Astrocyte (in vitro differentiated cells and primary cell): Measurements from ENCODE around the gene ATXN2L. TPM values are rescaled to one million over a fixed set of nuclear protein-coding genes. Genes with fewer than 3 reads are reported as not detected.

Experiments
- DNase-seq: peaks from one replicate; pipeline ENCODE4 v3.0.0-alpha.2; 2010; ENCODE audit warnings: low read depth
- FAIRE-seq: peaks from 2 replicates; lab custom pipeline; 2011; peaks lifted over from hg19 to GRCh38; lab: Jason Lieb, UNC
- H2AFZ ChIP-seq: 2 replicates; pipeline ENCODE4 v1.6.0; 2012; ENCODE audit warnings: low read depth, low read length, inconsistent platforms
- H3K27ac ChIP-seq: 2 replicates; pipeline ENCODE4 v1.5.1; 2011; ENCODE audit warnings: low read depth, low read length, inconsistent platforms
- H3K27me3 ChIP-seq: 2 replicates; pipeline ENCODE4 v1.6.0; 2011; ENCODE audit warnings: low read length, inconsistent platforms; ENCODE audit not compliant: insufficient read depth
- H3K36me3 ChIP-seq: 2 replicates; pipeline ENCODE4 v1.5.1; 2011; ENCODE audit warnings: low read length, inconsistent platforms; ENCODE audit not compliant: insufficient read depth
- H3K4me1 ChIP-seq: 2 replicates; pipeline ENCODE4 v1.5.1; 2011; ENCODE audit warnings: low read length, inconsistent platforms; ENCODE audit not compliant: insufficient read depth
- H3K4me2 ChIP-seq: 2 replicates; pipeline ENCODE4 v1.6.0; 2012; ENCODE audit warnings: low read length, inconsistent platforms
- H3K4me3 ChIP-seq: 2 replicates; pipeline ENCODE4 v1.5.1; 2011; ENCODE audit warnings: low read depth, mild to moderate bottlenecking, low read length, inconsistent platforms; ENCODE audit not compliant: insufficient read depth
- H3K79me2 ChIP-seq: 2 replicates; pipeline ENCODE4 v1.6.0; 2012; ENCODE audit warnings: mild to moderate bottlenecking, low read length, inconsistent platforms; ENCODE audit not compliant: insufficient read depth
- H3K9ac ChIP-seq: 2 replicates; pipeline ENCODE4 v1.6.0; 2012; ENCODE audit warnings: mild to moderate bottlenecking, low read length, inconsistent platforms
- H3K9me3 ChIP-seq: 2 replicates; pipeline ENCODE4 v1.5.1; 2012; ENCODE audit warnings: low read depth, mild to moderate bottlenecking, low read length, inconsistent platforms; ENCODE audit not compliant: insufficient read depth
- H4K20me1 ChIP-seq: 2 replicates; pipeline ENCODE4 v1.6.0; 2012; ENCODE audit warnings: low read length, inconsistent platforms; ENCODE audit not compliant: insufficient read depth
- H3K27ac Mint-ChIP-seq: one replicate; pipeline ENCODE4 v1.8.0; 2021; ENCODE audit warnings: mild to moderate bottlenecking, mixed read lengths; ENCODE audit not compliant: unreplicated experiment
- H3K27me3 Mint-ChIP-seq: one replicate; pipeline ENCODE4 v1.8.0; 2021; ENCODE audit warnings: low read depth, mixed read lengths; ENCODE audit not compliant: unreplicated experiment
- H3K36me3 Mint-ChIP-seq: one replicate; pipeline ENCODE4 v1.8.0; 2021; ENCODE audit warnings: low read depth, mixed read lengths; ENCODE audit not compliant: unreplicated experiment
- H3K4me1 Mint-ChIP-seq: one replicate; pipeline ENCODE4 v1.8.0; 2021; ENCODE audit warnings: low read depth, mixed read lengths; ENCODE audit not compliant: unreplicated experiment
- H3K4me3 Mint-ChIP-seq: one replicate; pipeline ENCODE4 v1.8.0; 2021; ENCODE audit warnings: mild to moderate bottlenecking, moderate library complexity, mixed read lengths; ENCODE audit not compliant: unreplicated experiment
- H3K9me3 Mint-ChIP-seq: one replicate; pipeline ENCODE4 v1.8.0; 2021; ENCODE audit warnings: mild to moderate bottlenecking, mixed read lengths; ENCODE audit not compliant: unreplicated experiment
- EZH2 ChIP-seq: IDR thresholded peaks from 2 replicates; pipeline ENCODE4 v1.6.1; 2012; ENCODE audit warnings: mild to moderate bottlenecking, low read length, inconsistent platforms; ENCODE audit not compliant: insufficient read depth
- total RNA-seq: library from RNA; stranded (reverse); gene quantifications from 2 replicates; pipeline ENCODE4 v1.2.1, GENCODE V29; 2021
- TF ChIP-seq, protein P1 (sequence below): IDR thresholded peaks from 2 replicates; pipeline ENCODE4 v1.5.1; 2011; ENCODE audit warnings: low read depth, mild to moderate bottlenecking, inconsistent platforms, low read length, moderate library complexity; ENCODE audit not compliant: insufficient read depth

The ATXN2L gene
- total RNA-seq, 1 donor from 2014 or later, result 191 TPM

DNA sequence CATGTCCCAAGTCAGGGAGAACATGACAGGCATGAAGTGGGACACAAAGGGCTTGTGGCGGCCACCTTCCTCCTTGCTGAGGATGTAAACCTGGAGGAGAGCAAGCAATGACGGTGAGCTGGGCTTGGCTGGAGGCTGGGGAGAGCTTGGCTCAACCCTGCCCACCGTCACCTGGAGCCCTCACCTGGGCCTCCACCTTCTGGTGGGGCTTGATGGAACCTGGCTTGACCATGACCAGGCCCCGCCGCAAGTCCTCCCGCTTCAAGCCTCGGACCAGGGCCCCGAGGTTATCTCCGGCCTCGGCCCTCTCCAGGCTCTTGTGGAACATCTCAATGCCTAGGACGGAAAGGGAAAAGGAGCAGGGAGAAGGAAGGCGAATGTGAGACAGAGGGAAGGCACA, 21.0 kb downstream of the ATXN2L start:
- no peak for DNase-seq
- Histone ChIP-seq H3K4me1 (peaks cover 12% of the 10 kb centered on the region), H2AFZ (no peak overlapping the region), H3K27me3 (no peaks in the 10 kb centered on the region), H3K9ac (no peak overlapping the region), H3K36me3 (peaks cover 24% of the 10 kb centered on the region), H3K79me2 (peaks cover 41% of the 10 kb centered on the region), H4K20me1 (peaks cover 18% of the 10 kb centered on the region), H3K4me2 (no peak overlapping the region), H3K27ac (no peak overlapping the region), H3K4me3 (no peak overlapping the region), H3K9me3 (no peaks in the 10 kb centered on the region)
- Mint-ChIP-seq H3K4me1 (peaks cover 9% of the 10 kb centered on the region), H3K9me3 (no peaks in the 10 kb centered on the region), H3K4me3 (no peak overlapping the region), H3K27me3 (no peaks in the 10 kb centered on the region), H3K36me3 (peaks cover 6% of the 10 kb centered on the region), H3K27ac (no peak overlapping the region)
- no peak for FAIRE-seq
- TF ChIP-seq, protein P1, sequence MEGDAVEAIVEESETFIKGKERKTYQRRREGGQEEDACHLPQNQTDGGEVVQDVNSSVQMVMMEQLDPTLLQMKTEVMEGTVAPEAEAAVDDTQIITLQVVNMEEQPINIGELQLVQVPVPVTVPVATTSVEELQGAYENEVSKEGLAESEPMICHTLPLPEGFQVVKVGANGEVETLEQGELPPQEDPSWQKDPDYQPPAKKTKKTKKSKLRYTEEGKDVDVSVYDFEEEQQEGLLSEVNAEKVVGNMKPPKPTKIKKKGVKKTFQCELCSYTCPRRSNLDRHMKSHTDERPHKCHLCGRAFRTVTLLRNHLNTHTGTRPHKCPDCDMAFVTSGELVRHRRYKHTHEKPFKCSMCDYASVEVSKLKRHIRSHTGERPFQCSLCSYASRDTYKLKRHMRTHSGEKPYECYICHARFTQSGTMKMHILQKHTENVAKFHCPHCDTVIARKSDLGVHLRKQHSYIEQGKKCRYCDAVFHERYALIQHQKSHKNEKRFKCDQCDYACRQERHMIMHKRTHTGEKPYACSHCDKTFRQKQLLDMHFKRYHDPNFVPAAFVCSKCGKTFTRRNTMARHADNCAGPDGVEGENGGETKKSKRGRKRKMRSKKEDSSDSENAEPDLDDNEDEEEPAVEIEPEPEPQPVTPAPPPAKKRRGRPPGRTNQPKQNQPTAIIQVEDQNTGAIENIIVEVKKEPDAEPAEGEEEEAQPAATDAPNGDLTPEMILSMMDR, result no peak
- TF ChIP-seq EZH2, result no peak

DNA sequence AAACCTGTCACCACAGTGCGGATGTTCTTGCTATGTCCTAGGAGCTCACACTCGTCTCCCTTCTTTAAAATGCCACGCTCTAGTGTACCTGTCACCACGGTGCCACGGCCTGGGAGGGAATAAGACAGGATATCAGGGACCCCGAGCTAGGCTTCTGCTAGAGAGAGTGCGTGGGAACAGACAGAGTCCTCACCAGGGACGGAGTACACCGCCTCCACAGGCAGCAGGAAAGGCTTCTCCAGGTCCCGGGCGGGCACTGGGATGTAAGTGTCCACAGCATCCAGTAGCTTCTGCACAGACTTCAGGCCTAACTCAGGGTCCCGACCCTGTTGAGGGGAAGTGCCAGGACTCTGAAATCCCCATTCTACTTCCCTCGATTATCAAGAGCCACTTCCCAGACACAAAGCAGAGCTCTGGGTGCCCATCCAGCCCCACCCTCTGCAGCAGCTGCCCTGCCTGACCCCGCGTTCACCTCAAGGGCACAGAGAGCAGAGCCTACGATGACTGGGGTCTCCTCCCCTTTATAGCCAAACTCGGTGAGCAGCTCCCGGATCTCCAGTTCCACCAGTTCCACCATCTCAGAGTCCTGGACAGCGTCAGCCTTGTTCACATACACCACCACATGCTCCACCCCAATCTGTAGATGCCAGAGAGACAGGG, 21.6 kb downstream of the ATXN2L start:
- Mint-ChIP-seq H3K9me3 (no peaks in the 10 kb centered on the region), H3K4me1 (peaks cover 9% of the 10 kb centered on the region), H3K4me3 (peak overlapping the region; percentile 97), H3K36me3 (peaks cover 6% of the 10 kb centered on the region), H3K27ac (peak overlapping the region; percentile 72), H3K27me3 (no peaks in the 10 kb centered on the region)
- no peaks in the 10 kb centered on the region for H3K9me3 ChIP-seq
- DNase-seq, result no peak
- peaks cover 41% of the 10 kb centered on the region for H3K79me2 ChIP-seq
- peaks cover 14% of the 10 kb centered on the region for H4K20me1 ChIP-seq
- H3K4me1 ChIP-seq, result peaks cover 12% of the 10 kb centered on the region
- no peak overlapping the region for H3K4me2 ChIP-seq
- H3K27ac ChIP-seq, result no peak overlapping the region
- H3K27me3 ChIP-seq, result no peaks in the 10 kb centered on the region
- FAIRE-seq, result no peak
- H3K36me3 ChIP-seq, result peaks cover 23% of the 10 kb centered on the region
- H3K4me3 ChIP-seq, result no peak overlapping the region
- TF ChIP-seq EZH2, result no peak
- TF ChIP-seq, protein P1, result no peak
- H3K9ac ChIP-seq, result no peak overlapping the region
- no peak overlapping the region for H2AFZ ChIP-seq

DNA sequence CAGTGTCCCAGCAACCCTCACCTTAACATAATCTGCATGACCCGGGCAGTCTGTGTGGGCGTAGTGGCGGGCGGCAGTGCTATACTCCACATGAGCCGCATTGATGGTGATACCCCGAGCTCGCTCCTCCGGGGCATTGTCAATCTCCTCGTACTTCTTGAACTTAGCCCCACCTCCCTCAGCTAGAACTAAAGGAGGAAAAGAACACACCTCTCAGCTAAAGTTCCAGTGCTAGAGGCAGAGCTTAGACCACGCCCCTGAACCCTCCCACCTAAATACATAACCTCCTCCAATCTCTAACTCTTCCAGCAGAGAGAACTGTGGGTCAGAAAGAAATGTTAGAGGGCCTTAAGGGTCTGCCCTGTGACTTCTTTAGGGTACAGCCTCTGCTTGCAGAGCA, 22.5 kb downstream of the ATXN2L start:
- DNase-seq, result no peak
- Histone ChIP-seq H3K79me2 (peaks cover 41% of the 10 kb centered on the region), H3K4me3 (peak overlapping the region; percentile 84), H3K9me3 (no peaks in the 10 kb centered on the region), H3K27ac (no peak overlapping the region), H4K20me1 (peaks cover 14% of the 10 kb centered on the region), H3K4me1 (peaks cover 12% of the 10 kb centered on the region), H2AFZ (no peak overlapping the region), H3K4me2 (peak overlapping the region; percentile 95), H3K36me3 (peaks cover 23% of the 10 kb centered on the region), H3K27me3 (no peaks in the 10 kb centered on the region), H3K9ac (peak overlapping the region; percentile 88)
- H3K27me3 Mint-ChIP-seq, result no peaks in the 10 kb centered on the region
- H3K4me3 Mint-ChIP-seq, result peak overlapping the region; percentile 97
- H3K27ac Mint-ChIP-seq, result peak overlapping the region; percentile 72
- peaks cover 9% of the 10 kb centered on the region for H3K4me1 Mint-ChIP-seq
- H3K36me3 Mint-ChIP-seq, result peaks cover 6% of the 10 kb centered on the region
- FAIRE-seq, result no peak
- H3K9me3 Mint-ChIP-seq, result no peaks in the 10 kb centered on the region
- TF ChIP-seq EZH2, result no peak
- TF ChIP-seq, protein P1, result no peak
